Astrocyte of the spinal cord (primary cell): ENCODE data around the gene ATP2C1.

ENCODE experiments used
- DNase-seq: peaks from one replicate; pipeline ENCODE4 v3.0.0; 2011; ENCODE audit warnings: low read depth, low spot score
- H3K4me3 ChIP-seq: 2 replicates; pipeline ENCODE4 v1.5.1; 2011; ENCODE audit warnings: low read depth, mild to moderate bottlenecking, low read length, moderate library complexity
- in situ Hi-C: cut with HindIII; loops from 2 replicates; pipeline ENCODE4 v1.10.0; 2017; ENCODE audit warnings: low sequenced_read_pairs
- TF ChIP-seq, protein P1 (sequence below): IDR thresholded peaks from 2 replicates; pipeline ENCODE4 v1.5.1; 2012; ENCODE audit warnings: low read depth, mild to moderate bottlenecking, low read length, inconsistent platforms

Gene ATP2C1

DNA sequence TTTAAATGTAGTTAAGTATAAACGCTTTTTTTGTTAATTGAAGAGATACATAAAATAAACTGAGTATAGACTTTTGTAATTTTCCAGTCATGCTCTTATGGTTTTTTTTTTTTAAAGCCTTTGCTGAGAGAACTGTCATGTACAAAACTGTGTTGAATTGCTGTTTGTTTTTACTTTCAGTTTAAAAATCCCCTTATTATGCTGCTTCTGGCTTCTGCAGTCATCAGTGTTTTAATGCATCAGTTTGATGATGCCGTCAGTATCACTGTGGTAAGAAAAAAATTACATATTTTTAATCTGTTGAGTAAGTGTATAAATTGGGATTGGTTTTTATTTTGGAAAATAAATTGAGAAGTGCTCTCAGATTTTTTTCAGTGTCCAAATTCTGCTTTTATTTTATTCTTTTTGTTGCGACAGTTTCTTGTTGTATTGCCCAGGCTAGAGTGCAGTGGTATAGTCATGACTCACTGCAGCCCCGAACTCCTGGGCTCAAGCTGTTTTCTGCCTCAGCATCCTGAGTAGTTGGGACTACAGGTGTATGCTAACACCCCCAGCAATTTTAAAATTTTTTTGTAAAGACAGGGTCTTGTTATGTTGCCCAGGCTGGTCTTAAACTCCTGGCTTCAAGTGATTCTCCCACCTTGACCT is 40.7 kb downstream of the ATP2C1 start:
- DNase-seq = no peak
- in situ Hi-C loops = no loop called here
- H3K4me3 ChIP-seq = no peak overlapping the region
- TF ChIP-seq, protein P1, sequence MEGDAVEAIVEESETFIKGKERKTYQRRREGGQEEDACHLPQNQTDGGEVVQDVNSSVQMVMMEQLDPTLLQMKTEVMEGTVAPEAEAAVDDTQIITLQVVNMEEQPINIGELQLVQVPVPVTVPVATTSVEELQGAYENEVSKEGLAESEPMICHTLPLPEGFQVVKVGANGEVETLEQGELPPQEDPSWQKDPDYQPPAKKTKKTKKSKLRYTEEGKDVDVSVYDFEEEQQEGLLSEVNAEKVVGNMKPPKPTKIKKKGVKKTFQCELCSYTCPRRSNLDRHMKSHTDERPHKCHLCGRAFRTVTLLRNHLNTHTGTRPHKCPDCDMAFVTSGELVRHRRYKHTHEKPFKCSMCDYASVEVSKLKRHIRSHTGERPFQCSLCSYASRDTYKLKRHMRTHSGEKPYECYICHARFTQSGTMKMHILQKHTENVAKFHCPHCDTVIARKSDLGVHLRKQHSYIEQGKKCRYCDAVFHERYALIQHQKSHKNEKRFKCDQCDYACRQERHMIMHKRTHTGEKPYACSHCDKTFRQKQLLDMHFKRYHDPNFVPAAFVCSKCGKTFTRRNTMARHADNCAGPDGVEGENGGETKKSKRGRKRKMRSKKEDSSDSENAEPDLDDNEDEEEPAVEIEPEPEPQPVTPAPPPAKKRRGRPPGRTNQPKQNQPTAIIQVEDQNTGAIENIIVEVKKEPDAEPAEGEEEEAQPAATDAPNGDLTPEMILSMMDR = no peak

GRCh38 chr3:130935761-130936492 is 42.0 kb downstream of the ATP2C1 start:
- DNase-seq = peak; percentile 71
- no peak overlapping the region for H3K4me3 ChIP-seq
- TF ChIP-seq, protein P1 = no peak
- in situ Hi-C loops = no loop called here

- DNase-seq = no peak
- TF ChIP-seq, protein P1 = no peak
- no peak overlapping the region for H3K4me3 ChIP-seq
- in situ Hi-C loops = no loop called here
These were observed 45.9 kb downstream of the ATP2C1 start for GRCh38 chr3:130939753-130940152.

GRCh38 chr3:130941793-130942192 is 47.9 kb downstream of the ATP2C1 start:
- TF ChIP-seq, protein P1 = no peak
- DNase-seq = no peak
- H3K4me3 ChIP-seq = no peak overlapping the region
- in situ Hi-C loops = no loop called here

GRCh38 chr3:130946882-130947281 is 53.0 kb downstream of the ATP2C1 start:
- no peak for DNase-seq

DNA sequence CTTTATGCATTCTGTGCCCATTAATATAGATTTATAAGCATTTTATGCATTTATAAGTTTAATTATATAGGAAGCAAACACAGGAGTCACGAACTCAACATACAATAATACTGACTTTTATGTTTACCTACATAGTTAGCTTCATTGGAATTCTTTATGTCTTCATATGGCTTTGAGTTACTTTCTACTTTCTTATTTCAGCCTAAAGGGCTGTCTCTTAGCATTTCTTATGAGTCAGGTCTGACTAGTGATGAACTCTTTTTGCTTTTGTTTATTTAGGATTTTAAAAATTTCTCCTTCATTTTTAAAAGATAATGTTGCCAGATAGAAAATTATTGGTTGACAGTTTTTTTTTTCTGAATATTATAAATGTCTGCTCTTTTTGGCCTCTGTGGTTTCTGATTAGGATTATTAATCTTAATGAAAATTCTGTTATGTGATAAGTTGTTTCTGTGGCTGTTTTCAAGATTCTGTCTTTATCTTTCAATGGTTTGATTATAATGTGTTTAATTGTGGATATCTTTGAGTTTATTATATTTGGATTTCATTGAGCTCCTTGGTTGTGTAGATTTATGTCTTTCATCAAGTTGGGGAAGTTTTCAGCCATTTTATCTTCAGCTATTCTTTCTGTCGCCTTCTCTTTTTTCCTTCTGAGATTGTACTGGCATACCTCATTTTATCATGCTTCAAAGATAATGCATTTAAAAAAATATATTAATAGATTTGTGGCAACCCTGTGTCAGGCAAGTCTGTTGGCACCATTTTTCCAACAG is 54.3 kb downstream of the ATP2C1 start:
- in situ Hi-C loops = no loop called here
- no peak for DNase-seq
- TF ChIP-seq, protein P1 = no peak
- H3K4me3 ChIP-seq = no peak overlapping the region

More at GRCh38 chr3:130946882-130947281, 53.0 kb downstream of the ATP2C1 start:
- in situ Hi-C loops = no loop called here
- no peak overlapping the region for H3K4me3 ChIP-seq
- TF ChIP-seq, protein P1 = no peak
